T-helper 1 cell treated with Interleukin-12 subunit alpha and Interleukin-12 subunit beta and Interleukin-4 antibody, amounts not matched to agents 30 μg/mL and 1 μg/mL, for 36 hours (primary cell): ENCODE data around the gene CEP85L.

Source experiments
- H3K27ac Mint-ChIP-seq: one replicate; pipeline ENCODE4 v1.8.0; 2021; ENCODE audit warnings: mild to moderate bottlenecking, mixed read lengths
- H3K27me3 Mint-ChIP-seq: one replicate; pipeline ENCODE4 v1.8.0; 2021; ENCODE audit warnings: low read depth, mixed read lengths
- H3K36me3 Mint-ChIP-seq: one replicate; pipeline ENCODE4 v1.8.0; 2021; ENCODE audit warnings: low read depth, mixed read lengths
- H3K4me1 Mint-ChIP-seq: one replicate; pipeline ENCODE4 v1.8.0; 2021; ENCODE audit warnings: low read depth, mixed read lengths
- H3K4me3 Mint-ChIP-seq: one replicate; pipeline ENCODE4 v1.8.0; 2021; ENCODE audit warnings: mild to moderate bottlenecking, moderate library complexity, mixed read lengths
- H3K9me3 Mint-ChIP-seq: one replicate; pipeline ENCODE4 v1.8.0; 2021; ENCODE audit warnings: mixed read lengths

CEP85L gene

DNA sequence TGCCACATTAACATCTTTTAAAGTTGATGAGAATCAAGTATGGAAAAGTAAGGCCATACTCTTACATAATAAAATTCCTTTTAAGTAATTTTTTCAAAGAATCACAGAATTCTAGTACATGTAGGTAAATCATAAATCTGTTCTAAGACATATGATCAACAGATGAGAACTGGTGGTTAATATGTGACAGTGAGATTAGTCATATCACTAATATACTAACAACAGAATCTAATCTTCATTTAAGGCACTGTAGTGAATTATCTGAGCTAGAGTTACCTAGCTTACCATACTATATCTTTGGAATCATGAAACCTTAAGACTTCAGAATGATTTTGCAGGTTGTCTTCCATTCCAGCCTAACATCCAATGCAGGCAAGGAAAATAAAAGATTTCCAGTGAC lies 91.7 kb downstream of the CEP85L start:
- H3K4me1 Mint-ChIP-seq, result peaks cover 18% of the 10 kb centered on the region
- H3K9me3 Mint-ChIP-seq, result no peaks in the 10 kb centered on the region
- peak overlapping the region; percentile 55 for H3K27ac Mint-ChIP-seq
- no peaks in the 10 kb centered on the region for H3K27me3 Mint-ChIP-seq
- peaks cover 16% of the 10 kb centered on the region for H3K36me3 Mint-ChIP-seq
- H3K4me3 Mint-ChIP-seq, result no peak overlapping the region

DNA sequence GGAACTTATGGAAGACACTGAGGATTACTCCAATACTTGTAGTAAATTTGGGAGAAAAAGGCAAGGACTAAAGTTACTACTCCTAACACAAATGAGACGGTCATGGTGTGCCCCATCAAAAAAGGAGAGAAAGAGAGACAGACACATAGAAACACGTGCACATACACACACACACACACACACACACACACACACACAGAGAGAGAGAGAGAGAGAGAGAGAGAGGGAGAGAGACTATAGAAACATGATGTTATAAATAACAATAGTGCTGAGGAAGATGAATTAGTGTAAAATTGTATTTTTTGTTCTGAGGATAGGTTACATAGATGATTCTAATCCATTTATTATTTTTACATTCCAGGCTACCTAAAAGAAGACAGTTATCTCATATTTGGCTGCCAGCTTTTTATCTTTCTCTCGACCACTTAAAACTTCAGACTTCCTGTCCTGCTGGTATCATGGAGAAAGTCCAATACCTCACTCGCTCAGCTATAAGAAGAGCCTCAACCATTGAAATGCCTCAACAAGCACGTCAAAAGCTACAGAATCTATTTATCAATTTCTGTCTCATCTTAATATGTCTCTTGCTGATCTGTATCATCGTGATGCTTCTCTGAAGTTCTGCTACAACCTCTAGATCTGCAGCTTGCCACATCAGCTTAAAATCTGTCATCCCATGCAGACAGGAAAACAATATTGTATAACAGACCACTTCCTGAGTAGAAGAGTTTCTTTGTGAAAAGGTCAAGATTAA lies 92.8 kb downstream of the CEP85L start:
- H3K27ac Mint-ChIP-seq, result peak overlapping the region; percentile 92
- peak overlapping the region; percentile 68 for H3K4me3 Mint-ChIP-seq
- no peaks in the 10 kb centered on the region for H3K9me3 Mint-ChIP-seq
- no peaks in the 10 kb centered on the region for H3K27me3 Mint-ChIP-seq
- H3K36me3 Mint-ChIP-seq, result peaks cover 19% of the 10 kb centered on the region
- H3K4me1 Mint-ChIP-seq, result peaks cover 20% of the 10 kb centered on the region

DNA sequence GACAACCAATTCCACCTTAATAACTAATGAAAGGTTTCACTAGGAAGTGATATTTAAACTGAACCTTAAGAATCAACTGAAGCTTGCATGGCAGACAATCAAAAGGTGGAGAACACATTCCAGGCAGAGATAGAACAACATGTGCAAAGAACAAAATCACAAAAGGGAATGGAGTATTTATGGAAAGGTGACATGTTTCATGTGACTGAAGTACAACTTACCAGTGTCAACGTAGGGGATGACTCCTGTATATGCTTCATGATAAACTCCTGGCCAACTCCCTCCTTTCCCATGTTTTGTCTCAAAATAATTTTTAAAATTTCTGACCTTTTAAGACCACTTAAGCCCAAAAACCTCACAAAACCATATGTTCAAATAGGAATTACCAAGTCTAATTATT lies 96.7 kb downstream of the CEP85L start:
- no peak overlapping the region for H3K27ac Mint-ChIP-seq
- H3K9me3 Mint-ChIP-seq, result no peaks in the 10 kb centered on the region
- no peaks in the 10 kb centered on the region for H3K27me3 Mint-ChIP-seq
- no peak overlapping the region for H3K4me3 Mint-ChIP-seq
- peaks cover 24% of the 10 kb centered on the region for H3K4me1 Mint-ChIP-seq
- peaks cover 15% of the 10 kb centered on the region for H3K36me3 Mint-ChIP-seq

DNA sequence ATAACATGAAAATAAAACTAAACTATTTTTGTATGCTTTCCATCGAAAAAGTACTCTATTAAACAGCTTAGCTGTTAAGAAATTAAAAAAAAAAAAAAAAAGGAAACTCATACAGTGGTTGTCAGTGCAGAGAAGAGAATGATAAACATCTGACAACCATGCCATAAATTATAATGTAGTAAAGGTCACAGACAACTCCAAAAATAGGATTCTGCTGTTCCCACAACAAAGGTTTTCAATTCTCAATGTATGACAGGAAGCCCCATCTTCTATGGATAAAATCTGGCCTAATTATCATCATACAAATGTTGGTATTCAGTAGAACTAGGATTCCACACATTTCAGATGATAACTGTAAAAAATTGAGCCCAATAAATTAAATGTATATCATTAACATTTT lies 98.3 kb downstream of the CEP85L start:
- Mint-ChIP-seq H3K27me3 (no peaks in the 10 kb centered on the region), H3K9me3 (no peaks in the 10 kb centered on the region), H3K36me3 (peaks cover 13% of the 10 kb centered on the region), H3K4me1 (peaks cover 14% of the 10 kb centered on the region), H3K4me3 (no peak overlapping the region), H3K27ac (no peak overlapping the region)

DNA sequence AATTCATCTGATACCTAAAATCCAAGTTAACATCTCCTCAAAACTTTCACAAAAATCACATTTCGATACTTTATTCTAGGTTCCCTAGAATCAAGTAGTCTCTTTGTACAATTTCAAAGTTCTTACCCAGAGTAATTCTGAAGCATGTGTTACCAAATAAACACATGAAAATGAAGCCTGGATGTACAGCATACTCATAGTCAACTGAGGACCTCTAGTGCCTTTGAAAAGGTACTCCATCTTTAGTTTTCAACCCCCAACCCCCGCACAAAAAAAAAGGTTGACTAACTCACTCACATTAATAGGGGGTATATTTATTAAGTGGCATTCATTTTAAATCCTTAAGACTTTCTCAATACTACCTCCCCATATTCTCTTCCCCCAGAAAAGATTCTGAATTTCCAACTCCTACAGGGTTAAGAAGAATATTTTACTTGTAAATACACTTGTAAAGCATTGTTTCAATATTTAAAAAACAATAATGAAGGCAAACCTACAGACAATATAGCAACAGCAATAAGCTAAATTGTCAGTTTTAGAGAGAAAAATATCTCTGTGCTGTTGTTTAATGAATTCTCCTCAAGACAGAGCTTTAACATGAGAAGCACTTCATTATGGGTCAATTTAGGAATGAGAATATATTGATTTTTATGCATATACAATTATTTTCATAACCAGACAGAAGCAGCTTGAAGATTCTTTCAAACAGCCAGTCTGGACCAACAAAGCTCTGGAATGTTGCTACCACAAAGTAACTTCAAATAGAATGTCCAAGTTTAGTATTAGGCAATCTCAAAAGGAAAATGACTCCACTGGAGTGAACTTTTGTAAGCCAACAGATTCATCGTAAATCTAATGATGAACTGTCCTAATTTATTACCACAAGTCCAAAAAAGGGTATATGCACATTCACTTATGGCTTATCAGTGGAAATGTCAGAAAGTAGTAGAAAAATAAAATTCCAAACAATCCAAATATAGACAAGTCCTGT lies 100.0 kb downstream of the CEP85L start:
- H3K36me3 Mint-ChIP-seq, result peaks cover 14% of the 10 kb centered on the region
- H3K27me3 Mint-ChIP-seq, result no peaks in the 10 kb centered on the region
- H3K4me3 Mint-ChIP-seq, result no peak overlapping the region
- peaks cover 14% of the 10 kb centered on the region for H3K4me1 Mint-ChIP-seq
- no peaks in the 10 kb centered on the region for H3K9me3 Mint-ChIP-seq
- H3K27ac Mint-ChIP-seq, result no peak overlapping the region

DNA sequence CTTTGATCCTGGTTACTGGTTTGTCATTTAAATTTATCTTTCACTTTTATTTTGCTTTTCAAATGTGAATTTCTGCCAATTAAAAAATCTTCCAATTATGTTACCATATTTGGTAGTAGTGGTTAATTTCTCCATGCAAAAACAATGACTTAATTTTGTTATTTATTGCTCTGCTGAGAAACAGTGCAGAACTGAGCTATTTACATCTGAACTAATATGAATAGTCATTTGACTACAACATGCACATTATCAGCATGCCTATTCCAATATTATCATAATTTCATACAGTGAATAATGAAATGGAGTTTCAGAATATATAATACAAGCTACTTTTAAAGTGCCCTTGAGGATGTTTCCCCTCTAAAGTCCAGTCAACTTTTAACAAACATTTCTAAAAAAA lies 102.8 kb downstream of the CEP85L start:
- Mint-ChIP-seq H3K36me3 (peaks cover 11% of the 10 kb centered on the region), H3K9me3 (no peaks in the 10 kb centered on the region), H3K27me3 (no peaks in the 10 kb centered on the region), H3K4me3 (no peak overlapping the region), H3K27ac (no peak overlapping the region), H3K4me1 (peaks cover 18% of the 10 kb centered on the region)

DNA sequence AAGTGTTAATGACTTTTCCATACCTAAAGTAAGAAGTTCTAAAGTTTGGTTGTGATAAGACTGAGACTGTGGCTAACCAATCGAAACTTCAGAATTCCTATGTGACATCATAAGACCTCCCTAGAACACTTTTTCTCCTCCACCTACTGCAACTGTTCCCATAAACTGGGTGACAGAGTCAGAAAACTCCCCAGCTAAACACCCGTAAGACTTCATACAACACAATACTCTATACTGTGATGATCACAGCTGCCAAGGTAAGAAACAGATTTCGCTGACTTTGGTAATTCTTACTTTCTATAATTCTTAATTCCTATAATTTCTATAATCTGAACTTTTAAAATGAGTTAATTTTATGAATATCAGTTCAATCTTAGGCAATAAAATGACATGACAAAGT lies 103.3 kb downstream of the CEP85L start, which contains the start of gene PLN:
Gene PLN (plus strand): TSS at position 161 of the 400 bp plus-strand sequence. CDS start 10,626 bp downstream, outside the sequence.
- Mint-ChIP-seq H3K4me1 (peaks cover 18% of the 10 kb centered on the region), H3K27ac (no peak within 1 kb of the TSS), H3K4me3 (no peak within 1 kb of the TSS)

DNA sequence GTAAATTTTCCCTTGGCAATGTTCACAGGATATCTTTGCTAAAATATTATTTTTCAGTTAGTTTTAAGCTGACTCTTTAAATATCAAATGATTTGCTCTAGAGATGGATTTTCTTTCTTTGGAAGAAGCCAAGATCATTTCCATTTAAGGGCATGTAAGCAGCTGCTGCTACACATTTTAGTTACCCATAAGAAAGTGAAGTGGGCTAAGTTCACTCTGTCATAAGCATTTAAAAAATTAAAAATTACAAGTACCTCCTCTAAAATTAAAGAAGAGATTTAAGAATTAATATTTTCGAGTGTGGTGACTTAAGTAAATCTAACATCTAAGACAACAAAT lies 104.5 kb downstream of the CEP85L start:
- Mint-ChIP-seq H3K27ac (no peak overlapping the region), H3K36me3 (peaks cover 17% of the 10 kb centered on the region), H3K27me3 (no peaks in the 10 kb centered on the region), H3K9me3 (no peaks in the 10 kb centered on the region), H3K4me3 (no peak overlapping the region), H3K4me1 (peaks cover 22% of the 10 kb centered on the region)

More for the DNA sequence above, 103.3 kb downstream of the CEP85L start, which contains the start of gene PLN:
- H3K27me3 Mint-ChIP-seq, result no peaks in the 10 kb centered on the region
- H3K36me3 Mint-ChIP-seq, result peaks cover 11% of the 10 kb centered on the region
- H3K9me3 Mint-ChIP-seq, result no peaks in the 10 kb centered on the region

DNA sequence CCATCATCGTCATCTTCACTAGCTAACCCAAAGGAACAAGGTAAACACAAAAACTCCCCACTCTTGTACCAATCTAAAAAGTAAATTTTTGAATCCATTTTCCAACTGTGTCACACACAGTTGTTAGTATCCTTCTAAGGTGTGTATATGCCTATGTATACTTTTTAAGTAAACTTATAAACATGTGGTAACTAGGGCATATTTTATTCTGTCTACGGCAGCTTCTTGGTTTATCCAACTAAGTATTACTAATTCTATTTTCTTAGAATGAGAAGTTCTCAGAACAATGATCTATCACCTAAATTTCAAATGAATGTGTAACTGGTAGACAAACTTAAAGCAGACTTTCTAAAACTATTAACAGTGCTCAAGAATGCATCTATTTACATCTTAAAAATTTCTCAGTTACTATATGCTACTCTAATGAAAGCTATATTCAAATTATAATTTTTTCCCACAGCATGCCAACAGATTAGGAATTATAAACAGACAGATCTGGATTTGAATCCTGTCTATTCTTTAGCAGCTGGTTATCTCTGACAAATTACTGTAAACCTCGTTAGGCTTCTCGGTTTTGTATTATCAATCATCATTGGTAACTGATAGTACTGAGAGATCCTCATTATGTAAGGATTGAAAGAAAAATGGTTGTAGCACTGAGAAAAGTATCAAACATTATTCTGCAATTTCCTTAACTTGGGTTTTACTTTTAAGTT lies 105.1 kb downstream of the CEP85L start:
- peaks cover 20% of the 10 kb centered on the region for H3K4me1 Mint-ChIP-seq
- no peaks in the 10 kb centered on the region for H3K27me3 Mint-ChIP-seq

DNA sequence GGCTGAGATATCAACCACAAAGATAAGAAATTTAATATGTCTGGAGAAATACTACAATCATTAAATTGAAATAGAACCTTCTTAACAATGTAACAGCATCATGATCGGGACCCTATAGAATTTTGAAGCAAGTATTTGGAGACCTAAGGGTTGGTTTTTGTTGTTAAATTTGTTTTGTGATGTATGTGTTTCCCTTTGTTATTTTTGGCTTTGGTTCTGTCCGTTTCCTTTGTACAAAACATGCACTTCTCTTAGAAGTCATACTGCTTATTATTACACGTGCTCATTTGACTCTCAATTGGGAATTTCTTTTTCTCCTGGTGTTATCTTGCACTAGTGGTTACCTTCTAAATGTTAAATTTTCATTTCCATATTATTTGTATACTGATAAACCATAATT lies 107.3 kb downstream of the CEP85L start:
- Mint-ChIP-seq H3K4me1 (peaks cover 15% of the 10 kb centered on the region), H3K9me3 (no peaks in the 10 kb centered on the region), H3K4me3 (no peak overlapping the region), H3K27me3 (no peaks in the 10 kb centered on the region), H3K36me3 (peaks cover 14% of the 10 kb centered on the region), H3K27ac (no peak overlapping the region)

More for the DNA sequence above, 105.1 kb downstream of the CEP85L start:
- Mint-ChIP-seq H3K4me3 (no peak overlapping the region), H3K27ac (no peak overlapping the region), H3K9me3 (no peaks in the 10 kb centered on the region), H3K36me3 (peaks cover 17% of the 10 kb centered on the region)

DNA sequence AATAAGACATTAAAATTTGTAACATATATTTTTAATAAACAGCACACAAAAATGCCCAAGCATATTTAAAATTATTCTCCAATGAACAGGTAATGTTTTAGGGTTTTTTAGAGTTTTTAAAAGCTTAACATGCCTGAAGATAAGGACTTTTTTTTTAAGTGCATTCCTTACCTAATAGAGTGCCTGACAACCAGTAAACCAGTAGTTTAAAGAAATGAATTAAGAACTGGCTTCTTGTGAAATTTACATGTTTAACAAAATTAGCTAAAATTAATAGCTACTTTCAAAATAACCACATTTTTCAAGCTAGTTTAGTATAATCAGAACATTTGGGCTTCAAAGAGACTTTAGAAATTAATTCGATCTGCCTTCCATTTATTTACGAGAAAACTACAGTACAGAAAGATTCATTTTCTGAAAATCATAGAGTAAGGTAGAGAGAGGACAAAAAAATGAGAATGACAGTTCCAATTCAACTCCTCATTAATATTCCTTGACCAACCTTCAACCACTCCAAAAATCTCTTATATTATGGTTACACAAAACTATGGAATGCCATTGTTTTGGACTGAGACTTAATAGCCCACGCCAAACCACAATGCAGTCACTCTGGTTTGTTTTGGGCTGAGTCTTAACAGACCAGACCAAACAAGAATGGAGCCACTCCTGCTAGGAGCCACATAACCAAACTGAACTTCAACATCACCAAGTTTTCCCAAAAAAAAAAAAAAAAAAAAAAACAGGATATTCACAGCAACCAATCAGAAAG lies 109.0 kb downstream of the CEP85L start:
- H3K9me3 Mint-ChIP-seq, result no peaks in the 10 kb centered on the region
- H3K4me3 Mint-ChIP-seq, result no peak overlapping the region
- no peak overlapping the region for H3K27ac Mint-ChIP-seq
- peaks cover 12% of the 10 kb centered on the region for H3K36me3 Mint-ChIP-seq
- H3K4me1 Mint-ChIP-seq, result peaks cover 13% of the 10 kb centered on the region
- H3K27me3 Mint-ChIP-seq, result no peaks in the 10 kb centered on the region

DNA sequence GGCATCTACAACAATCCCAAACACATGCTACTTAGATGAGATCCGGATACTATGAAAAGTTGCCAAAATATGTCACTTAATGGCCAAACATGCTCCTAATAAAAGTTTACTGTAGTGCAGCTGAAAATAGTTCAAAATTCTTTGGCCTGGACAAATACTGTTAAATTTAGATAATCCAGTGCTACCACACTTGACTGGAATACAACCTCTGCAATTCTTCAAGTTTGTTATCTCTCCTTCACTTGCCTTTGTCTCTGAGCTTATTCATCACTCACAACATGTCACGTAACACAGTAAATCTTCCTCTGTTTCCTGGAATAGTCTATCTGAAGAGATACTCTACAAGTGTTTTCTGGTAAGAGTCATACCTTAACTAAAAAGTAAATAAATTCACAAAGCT lies 113.8 kb downstream of the CEP85L start:
- Mint-ChIP-seq H3K4me3 (no peak overlapping the region), H3K27me3 (no peaks in the 10 kb centered on the region), H3K9me3 (no peaks in the 10 kb centered on the region), H3K36me3 (peaks cover 12% of the 10 kb centered on the region), H3K27ac (no peak overlapping the region), H3K4me1 (peaks cover 8% of the 10 kb centered on the region)

DNA sequence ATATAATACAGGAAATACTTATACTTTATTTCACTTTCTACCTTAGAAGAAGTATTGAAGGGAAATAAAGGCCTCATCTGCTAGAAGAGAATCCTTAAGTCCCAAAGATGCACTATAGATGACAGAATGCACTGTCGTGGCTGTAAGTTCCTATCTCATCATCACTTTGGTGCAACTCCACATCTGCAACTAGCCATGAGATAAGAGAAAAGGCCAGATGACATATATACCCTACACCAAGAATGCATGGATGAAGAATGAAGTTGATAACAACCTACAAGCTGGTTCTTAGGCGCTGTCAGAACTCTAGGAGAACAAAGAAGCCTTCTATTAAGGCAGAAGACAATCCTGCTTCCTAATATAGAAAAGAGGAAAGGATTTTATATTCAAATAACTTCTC lies 114.9 kb downstream of the CEP85L start:
- Mint-ChIP-seq H3K27me3 (no peaks in the 10 kb centered on the region), H3K9me3 (peaks cover 3% of the 10 kb centered on the region), H3K4me3 (no peak overlapping the region), H3K36me3 (peaks cover 16% of the 10 kb centered on the region), H3K27ac (no peak overlapping the region), H3K4me1 (peaks cover 7% of the 10 kb centered on the region)
